Smooth muscle cell of the brain vasculature (primary cell): Measurements from ENCODE around the gene FGD4.
"Not testable (repeated sequence)": the region's sequence is repeated elsewhere in the genome, so short reads cannot be mapped to it uniquely, and the experiment has no call there.

Experiments
- DNase-seq: peaks from one replicate; pipeline ENCODE4 v3.0.0-alpha.2; 2012; ENCODE audit warnings: low read depth, low spot score

Gene FGD4

DNA sequence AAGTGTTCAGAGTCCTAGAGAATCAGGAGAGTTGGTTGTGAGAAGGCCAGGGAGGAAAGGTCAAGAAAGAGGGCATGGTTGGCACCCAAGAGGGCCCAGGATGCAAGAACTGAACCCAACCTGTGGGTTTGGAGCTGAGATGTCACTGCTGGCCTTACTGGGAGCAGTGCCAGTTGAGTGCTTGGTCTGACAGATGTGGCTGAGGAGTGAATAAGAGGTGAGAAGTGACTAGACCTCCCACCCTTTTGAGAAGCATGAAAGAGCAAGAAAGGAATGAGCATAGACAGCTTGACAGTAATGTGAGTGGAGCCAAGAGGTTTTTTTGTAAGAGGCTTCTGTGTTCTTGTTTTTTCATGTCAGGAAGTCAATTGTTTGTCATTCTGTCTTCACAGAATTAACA lies 95.3 kb downstream of the FGD4 start:
- no peak for DNase-seq

DNA sequence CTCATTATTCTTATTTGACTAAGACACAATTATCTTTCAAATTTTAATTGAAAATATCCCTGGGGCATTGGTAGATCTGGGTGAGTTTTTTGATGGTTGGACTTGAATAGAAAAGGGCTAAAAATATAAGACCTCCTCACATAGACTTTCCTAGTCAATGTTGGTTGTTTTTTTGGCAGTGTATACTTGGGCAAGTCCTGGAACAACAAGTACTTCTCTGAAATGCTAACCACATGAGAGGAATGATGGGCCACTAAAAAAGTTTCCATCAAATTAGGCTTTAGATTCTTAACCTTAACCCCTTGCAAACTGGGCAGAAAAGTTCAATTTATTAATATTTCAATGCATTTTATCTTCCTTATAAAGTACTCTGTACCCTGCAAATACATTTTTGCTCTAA lies 97.6 kb downstream of the FGD4 start:
- no peak for DNase-seq

DNA sequence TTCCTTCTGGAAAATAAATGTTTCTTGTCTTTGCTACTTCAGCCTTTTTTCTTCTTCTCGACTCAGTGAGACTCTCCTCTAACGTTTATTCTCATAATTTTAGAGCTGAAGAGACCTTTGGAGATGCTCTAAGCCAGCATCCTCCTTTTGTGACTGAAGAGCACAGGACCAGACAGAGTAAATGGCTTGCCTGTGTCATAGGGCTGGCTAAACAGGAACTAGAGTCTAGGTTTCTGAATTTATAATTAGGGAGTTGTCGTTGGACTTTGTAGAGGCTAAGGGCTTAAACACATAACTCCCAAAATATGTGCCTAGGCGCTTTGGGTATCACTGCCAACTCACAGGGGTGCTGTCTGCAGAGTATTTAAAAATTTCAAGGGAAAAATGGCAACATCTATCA lies 98.5 kb downstream of the FGD4 start:
- DNase-seq: no peak

DNA sequence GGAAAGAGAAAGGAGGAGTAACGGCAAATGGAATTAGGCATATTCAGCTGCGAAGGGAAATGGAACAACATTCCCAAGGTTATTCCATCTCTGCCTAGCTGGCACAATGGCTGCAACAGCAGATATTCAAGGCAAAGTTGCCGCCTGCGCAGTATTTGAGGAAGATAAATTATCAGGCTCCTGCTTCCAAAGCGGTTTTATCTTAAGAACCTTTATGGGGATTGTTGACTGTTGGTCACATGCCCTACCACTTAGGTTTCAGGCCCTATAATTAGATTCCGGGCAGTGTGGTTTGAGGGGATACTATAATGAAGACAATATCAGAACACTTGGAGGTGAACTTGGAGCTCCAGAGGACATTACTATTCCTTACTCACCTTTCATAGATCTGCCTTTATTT lies 99.7 kb downstream of the FGD4 start:
- no peak for DNase-seq

DNA sequence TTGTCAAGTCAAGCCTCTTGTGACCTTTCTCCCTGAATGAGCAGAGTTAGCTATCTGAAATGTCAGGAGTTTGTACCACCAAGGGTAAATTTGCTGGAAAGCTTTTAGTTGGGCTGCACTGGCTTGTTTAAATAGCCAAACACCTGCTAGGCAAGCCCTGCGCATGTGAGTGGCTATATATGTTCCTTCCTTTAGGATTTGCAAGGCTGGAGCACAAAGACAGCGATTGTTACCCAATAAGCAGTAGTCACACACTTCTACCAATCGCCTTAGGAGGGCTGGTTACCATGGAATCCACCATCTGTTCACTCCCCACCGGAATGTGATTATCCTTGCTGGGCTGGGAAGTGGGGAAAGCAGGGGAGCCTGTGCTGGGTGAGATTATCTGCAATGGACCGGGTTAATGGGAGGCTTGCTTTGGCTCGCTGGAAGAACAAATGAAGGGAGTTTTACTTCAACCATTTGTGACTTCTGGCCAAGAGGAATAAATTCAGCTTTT lies 102.5 kb downstream of the FGD4 start:
- DNase-seq: no peak

DNA sequence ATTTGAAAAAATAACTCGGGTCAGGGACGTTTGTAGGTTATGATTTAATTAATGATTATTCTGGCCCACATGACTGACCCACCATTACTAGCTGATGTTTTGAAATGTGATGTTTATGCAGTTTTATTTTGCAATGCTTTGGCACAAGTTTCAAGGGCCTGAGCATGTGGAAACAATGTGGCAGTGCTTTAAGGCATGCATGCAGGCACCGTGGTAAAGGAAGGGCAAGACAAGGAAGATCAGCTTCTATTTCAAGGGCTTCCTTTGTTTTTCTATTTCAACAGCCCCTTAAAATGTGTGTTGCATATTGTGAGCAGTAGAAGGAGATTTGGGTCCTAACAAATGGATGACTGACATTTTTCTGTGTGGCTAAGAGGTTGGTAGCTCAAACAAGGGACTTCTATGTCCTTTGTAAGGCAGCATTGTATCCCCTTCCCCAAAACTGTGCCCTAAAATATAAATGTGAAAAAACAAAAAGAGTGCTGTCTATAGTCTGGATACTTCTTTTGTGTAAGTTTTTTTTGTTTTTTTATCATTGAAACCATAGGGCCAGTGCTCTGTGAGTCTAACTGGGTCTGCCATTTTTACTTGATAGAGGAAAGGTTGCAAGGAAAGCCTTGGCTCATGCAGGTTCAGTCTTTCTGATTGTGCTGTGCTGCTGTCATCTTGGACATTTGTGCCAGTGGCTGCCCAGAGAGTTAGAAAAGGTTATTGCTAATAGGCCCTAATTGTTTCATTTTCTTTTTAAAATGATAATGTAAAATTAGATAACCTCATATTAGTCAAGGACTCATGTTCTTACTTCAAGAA lies 103.5 kb downstream of the FGD4 start:
- DNase-seq: no peak

DNA sequence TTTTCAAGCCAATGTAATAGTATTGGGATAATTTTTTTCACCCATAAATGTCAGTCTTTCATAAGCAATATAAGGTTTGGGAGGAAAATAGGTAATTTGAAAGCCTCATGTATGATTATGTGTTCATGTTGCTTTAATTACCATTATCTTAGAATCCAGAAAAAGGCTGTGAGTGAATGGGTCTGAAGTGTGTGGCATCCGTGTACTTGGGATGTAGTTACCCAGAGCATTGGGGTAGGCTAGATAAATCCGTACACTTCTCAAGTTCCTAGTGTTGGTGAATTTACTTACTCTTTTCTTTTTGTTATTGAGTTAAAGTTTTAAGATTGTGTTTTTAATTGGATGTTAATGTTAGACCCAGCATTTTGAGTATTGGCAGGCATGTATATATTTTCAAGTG lies 104.4 kb downstream of the FGD4 start:
- no peak for DNase-seq

DNA sequence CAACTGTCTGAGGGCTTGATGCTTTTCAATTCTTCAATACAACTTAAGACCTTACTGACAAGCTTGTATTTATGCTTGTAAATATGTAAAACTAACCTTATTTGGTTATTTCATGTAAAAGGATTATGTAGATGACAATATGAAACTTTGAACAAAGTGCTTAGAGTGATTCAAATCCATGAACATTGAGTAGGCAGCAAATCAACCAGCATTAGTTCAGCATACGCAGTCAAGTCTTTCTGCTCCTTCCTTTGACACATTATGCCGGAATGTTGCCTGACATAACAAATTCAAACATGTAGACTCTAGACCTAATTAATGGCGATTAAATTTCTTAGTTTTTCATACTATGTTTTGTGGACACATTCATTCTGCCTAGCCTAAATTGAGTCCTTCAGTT lies 105.2 kb downstream of the FGD4 start:
- no peak for DNase-seq

DNA sequence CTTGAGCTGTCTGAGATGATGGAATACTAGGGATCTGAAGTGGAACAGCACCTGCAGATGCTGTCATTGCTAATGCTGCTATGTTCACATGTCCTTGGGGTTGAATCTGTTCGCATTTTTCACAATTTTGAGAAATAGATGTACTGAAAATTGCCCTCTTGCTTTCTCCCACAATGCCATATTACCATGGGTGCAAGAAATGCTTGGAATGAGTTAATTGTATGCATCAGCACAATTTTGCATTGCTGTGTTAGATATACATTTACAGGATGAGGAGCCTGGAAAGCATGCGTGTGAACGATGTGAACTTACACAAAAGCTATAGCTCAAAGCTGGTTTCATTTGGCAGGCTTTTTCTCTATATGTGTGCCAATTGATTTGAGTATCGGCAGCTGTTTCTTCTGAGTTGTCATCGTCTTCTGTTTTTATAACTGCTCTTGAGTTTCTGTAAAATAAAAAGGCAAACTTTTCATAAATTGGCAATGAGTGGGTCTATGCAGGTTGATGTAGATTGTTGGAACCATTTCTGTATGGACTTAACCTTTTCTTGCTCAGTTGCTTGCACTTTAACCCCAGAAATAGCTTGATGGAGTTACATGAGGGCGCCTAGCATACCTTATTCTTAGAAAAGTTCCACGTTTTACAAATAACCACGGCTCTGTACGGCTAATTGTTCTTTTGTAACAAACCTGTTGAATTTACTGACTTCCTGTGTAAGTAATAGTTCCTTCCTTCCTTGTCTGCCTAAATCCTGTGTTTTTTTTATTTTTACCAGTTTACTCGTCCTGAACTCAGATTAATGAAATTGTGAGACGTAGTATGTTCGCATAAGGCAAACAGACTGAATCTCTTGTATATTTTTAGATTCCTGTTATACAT lies 105.9 kb downstream of the FGD4 start:
- DNase-seq: no peak

DNA sequence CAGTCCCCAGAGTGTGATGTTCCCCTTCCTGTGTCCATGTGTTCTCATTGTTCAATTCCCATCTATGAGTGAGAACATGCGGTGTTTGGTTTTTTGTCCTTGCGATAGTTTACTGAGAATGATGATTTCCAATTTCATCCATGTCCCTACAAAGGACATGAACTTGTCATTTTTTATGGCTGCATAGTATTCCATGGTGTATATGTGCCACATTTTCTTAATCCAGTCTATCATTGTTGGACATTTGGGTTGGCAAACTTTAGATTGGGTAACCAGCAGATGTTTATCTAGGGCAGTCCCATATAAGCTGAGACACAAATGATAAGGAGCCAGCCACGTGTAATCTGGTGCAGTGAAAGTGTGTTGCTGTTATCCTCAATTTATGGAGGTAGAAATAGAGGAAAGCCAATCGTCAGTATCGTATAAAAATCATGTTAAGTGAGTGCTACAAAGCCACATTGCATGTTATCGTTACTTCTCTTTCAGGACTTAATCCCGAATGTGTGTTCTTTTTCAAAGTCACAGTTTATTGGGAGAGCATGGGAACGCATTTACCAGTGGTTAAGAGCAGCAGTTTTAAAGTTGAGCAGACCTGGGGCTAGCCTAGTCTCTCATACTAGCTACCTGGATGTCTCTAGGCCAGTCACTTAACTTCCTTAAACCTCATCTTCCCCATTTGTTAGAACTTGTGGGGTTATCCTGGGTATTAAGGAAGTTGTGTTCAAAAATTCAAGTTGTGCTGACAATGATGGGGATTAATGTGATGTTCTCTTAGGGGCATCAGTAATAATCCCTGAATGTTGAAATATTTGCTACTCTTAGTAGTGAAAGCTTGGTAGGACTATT lies 108.0 kb downstream of the FGD4 start:
- not testable (repeated sequence) for DNase-seq

DNA sequence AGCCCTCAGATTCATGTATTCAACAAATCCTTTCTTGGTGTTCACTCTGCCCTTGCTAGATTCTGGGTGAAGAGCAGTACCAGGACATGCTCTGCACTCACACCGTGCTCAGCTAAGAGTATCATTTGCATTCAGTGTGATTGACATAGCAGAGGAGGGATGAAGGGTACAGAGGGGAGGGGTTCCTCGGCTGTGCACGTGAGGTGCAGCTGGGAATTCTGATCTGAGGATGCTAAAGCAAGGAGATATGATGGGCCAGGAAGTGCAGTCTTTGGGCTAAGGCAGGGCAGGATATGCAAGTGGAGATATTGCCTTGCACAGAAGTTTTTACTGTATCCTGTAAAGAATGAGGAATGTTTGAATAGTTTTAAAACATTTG lies 108.6 kb downstream of the FGD4 start:
- DNase-seq: no peak

DNA sequence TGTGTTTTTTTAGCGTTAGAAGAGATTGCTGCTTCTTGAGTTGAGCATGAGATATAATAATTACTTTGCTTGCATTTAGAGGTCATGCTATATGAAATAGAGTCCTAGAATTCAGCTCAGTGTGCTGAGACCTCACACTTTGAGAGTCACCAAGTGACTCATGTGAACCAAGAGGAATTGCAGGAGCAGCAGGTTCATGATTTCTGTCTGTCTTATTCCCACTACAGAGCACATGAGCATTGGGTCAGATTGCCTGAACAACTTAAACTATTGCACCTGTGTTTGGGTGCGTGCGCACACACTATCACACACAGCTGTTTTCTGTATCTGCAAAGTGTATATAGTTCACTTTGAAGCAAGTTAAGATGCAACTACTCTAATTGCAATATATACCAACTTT lies 109.3 kb downstream of the FGD4 start:
- DNase-seq: no peak

DNA sequence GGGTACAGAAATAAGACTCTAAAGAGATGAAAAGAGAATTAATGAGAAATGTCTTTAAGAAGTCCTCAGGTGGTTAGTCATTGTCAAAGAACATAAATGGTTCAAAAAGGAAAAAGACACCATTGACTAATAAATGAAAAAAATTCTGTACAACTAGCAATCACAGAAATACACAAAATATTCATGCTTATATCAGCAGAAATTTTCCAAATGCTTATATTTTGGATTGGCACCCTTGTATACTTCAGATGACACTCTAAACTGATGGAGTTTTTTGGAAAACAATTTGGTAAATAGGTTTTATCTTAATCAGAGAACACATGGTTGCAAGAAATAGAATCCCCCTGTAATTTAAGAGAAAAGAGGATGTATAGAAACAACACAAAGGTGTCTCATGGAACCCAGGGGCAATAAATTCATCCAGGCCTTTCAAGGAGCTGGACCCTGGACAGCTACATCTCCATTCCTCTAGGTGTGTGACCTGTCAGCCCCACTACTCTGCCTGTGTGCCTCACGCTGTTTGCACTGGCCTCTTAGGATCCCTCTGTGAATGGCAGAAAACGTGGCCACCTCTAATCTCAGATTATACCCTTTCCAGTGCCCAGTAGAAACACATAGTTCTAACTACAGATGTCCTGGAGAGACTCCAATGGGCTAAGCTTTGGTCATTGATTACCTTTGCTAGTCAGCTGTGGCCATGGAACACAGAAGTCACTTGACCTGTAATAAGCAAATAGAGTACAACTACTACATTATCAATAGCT lies 110.2 kb downstream of the FGD4 start:
- no peak for DNase-seq

DNA sequence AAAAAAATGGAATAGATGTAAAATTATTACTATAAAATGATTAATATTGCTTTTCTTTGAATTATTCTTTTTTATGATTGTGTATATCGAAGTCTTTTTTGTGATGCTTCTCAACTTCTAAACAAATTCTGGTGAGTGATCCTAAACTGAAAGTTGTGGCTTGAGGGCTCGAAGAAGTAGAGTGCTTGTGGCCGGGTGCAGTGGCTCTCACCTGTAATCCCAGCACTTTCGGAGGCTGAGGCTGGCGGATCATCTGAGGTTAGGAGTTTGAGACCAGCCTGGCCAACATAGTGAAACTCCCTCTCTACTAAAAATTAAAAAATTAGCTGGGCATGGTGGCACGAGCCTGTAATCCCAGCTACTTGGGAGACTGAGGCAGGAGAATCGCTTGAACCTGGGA lies 112.6 kb downstream of the FGD4 start:
- not testable (repeated sequence) for DNase-seq

DNA sequence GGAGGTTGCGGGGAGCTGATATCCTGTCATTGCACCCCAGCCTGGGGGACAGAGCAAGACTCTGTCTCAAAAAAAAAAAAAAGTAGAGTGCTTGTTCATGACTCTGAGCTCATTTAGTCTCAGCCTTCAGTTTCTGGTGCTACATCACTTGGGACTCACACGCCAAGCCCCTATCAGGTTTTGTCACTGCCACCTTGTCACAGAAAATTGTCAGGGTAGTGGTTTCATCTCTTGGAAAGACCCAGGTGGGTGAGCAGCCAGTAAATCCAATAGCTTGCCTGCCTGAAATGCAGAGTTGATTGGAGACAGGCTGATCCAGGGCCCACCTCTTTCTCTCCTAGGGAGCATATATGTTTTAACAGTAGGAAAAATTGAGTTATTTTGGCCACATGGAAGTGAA lies 113.0 kb downstream of the FGD4 start:
- DNase-seq: no peak

DNA sequence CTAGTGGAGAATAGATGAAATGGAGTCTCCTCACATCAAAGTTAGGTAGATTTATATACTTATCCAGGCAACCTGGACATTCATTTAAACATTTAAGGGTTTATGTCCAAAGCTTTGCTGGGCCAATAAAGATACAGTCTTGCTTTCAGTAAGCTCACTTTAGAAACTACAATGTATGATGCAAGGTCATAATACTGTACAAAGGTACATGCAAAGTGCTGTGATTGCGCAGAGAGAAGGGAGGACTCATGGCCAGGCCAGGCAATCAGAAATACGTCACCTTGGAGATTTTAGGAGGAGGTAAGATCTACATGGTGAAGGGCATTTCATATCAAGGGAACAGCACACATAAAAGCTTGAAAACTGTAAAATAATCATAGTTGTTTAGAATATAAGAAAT lies 113.6 kb downstream of the FGD4 start:
- DNase-seq: no peak

DNA sequence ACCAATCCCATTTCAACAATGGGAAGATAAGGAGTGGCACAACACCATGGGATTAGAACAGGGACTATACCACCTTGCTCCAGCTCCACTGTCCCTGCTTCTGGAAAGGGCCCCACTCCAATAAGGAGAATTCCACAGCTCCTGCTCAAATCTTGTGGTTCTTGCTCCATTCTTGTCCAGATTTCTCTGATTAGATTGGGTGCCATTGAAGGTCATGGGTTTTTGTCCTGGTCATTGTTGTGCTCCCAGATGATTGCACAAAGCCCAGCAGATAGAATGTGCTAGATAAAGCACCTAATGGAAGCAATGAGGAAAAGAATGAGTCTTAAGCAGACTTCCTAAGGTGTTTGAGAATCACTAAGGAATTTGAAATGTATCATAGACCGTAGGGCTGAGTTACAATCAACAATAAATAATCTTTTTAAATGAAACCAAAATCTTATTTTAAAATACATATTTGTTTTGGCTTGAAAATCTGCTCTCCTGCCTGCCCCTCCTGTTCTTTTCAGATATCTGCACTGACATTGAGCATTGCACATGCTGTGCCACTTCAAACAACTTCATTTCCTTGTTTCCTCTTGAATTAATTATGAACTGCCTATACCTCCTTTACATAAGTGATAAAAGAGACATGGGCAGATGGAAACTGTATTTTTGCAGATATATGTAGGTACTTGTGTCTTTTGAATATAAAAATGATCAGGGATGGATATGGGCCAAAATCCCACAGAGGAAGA lies 115.9 kb downstream of the FGD4 start:
- no peak for DNase-seq

DNA sequence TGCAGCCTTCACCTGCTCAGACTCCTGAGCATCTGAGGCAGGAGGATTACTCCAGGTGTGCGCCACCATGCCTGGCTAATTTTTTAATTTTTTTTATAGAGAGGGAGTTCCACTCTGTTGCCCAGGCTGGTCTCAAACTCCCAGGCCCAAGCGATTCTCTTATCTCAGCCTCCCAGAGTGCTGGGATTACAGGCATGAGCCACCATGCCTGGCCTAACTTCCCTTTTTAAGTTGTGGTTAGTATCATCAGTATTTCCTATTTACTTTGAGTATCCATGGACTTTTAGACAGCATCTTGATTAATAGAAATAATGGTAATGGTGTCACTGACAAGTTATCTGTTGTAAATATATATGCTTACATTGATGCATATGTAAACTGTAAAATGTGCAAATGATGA lies 116.9 kb downstream of the FGD4 start:
- DNase-seq: no peak

DNA sequence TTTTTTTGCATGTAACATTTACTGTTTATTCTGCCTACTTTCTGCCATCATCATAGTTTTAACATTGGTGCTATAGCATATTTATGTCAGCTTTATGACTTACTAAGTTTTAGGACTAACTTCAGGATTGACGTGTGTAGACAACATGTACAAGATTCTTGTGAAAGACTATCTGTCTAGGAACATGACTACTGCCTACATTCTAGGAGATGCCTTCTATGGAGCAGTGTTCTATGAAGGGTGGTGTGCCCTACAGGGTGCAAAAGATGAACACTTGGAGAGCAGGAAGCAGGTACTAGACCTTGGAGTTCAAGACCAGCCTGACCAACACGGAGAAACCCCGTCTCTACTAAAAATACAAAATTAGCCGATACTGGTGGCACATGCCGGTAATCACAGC lies 118.6 kb downstream of the FGD4 start:
- no peak for DNase-seq

DNA sequence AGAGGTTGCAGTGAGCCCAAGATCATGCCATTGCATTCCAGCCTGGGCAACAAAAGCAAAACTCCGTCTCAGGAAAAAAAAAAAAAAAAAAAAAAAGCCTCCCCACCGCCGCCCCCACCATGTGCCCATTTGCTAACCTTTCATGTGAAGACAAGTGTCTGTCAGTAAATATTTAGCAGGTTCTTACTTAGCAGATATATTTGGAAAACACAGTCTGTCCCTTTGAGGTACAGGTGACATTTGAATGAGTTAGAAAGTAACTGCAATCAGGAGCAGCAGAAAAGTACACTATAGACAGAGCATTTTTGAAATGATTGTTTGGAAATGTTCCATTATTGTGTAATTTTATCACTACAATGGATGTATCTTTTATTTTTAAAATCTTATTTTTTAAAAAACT lies 119.7 kb downstream of the FGD4 start:
- no peak for DNase-seq
